CD4-positive, alpha-beta T cell treated with Interleukin-15 for 1 hour (primary cell): Measurements from ENCODE around the gene PROM2.

Experiments used
- DNase-seq: peaks from one replicate; pipeline ENCODE4 v3.0.0-alpha.2; 2020

Gene PROM2

GRCh38 chr2:95326433-95327140, 52.3 kb downstream of the PROM2 start:
- DNase-seq = no peak

DNA sequence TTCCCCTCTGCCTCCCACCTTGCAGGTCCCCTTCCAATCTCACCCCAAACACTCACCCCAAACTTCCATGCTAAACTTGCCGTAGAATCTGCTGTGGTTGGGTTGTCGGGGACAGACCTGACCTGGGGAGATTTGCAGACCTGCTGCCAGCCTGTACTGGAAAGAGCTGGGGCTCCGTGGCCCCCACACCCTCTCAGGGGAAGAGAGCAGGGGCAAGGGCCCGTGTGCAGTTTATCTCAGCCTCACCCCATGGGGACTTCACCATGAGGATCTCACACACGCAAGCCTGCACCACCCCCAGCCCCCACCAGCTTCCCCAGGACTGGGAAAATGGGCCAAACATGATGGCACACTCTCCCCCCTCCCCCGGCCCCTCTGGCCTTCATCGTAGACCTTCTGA, 53.6 kb downstream of the PROM2 start:
- DNase-seq = no peak

- no peak for DNase-seq
Measured at GRCh38 chr2:95328358-95329125, 54.3 kb downstream of the PROM2 start.

GRCh38 chr2:95329401-95329800, 55.2 kb downstream of the PROM2 start:
- DNase-seq = no peak

- DNase-seq = no peak
Measured at GRCh38 chr2:95329891-95330793, 55.9 kb downstream of the PROM2 start.

GRCh38 chr2:95330794-95331338, 56.6 kb downstream of the PROM2 start:
- no peak for DNase-seq

DNA sequence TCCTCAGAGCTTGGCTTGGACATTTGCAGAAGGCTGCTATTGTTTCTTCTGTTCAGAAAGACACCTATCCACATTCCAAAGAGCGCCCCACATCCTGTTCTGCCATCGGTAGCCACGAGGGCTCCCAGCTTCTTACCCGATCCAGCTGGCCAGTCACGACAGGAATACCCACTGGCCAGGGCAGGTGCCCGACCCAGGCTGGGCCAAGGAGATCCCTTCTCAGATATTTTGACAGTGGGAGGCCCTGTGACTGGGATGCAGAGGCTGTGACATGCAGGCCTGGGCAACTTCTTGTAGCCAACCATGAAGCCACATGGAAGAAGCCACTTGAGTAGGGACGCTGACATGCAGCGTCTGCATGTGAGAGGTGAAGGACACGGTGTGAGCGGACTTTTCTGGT, 57.4 kb downstream of the PROM2 start:
- DNase-seq = no peak

DNA sequence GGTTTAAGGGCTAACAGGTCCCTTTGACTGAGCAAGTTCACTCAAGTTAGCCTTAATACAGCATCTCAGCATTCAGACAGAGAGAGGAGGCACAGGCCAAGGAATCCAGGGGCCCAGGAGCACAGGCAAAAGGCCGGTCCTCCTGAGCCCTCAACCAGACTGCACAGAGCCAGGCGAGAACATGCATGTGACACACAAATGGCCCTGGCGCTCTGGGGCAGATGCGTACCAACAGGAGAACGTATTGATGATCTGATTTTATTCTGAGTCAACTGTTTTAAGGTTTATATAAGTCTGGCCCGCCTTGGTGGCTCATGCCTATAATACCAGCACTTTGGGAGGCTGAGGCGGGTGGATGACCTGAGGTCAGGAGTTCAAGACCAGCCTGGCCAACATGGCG, 57.8 kb downstream of the PROM2 start:
- DNase-seq = no peak

DNA sequence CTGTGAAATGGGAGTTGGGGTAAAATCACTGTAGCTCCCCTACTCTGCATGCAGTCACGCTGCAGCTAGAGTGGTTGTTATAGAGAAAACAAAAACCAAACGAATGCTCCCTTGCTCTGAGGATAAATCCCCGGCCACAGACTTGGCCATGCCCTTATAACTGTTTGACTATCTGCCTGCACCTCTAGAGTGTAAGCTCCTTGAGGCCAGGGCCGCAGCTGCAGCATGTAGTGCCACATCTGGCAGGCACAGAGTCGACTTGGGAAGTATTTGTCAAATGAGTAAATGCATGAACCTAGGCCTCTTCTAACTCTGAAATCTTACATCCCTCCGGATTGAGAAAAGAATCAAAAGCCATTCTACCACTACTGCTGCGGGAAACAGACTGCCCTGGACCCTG, 58.8 kb downstream of the PROM2 start:
- DNase-seq = no peak

DNA sequence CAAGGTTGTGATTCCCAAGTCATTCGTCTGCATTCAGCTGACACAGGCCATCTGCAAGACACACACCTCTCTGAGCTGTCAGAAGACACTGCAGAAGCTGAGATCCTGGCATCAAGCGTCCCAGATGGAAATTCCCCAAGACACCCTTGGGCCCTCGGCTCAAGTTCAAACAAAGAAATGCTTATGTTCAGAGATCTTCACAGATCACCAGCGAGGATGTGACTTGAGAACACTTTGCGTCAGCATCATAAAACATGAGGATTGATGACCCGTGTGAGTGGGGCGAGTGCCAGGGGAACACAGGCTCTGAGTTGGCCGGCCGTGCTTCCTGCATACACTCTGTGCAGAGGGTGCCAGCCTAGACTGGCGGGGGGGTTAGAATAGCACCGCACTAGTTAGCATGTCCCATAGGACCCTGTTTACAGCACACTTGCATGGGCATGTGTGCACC, 59.7 kb downstream of the PROM2 start:
- no peak for DNase-seq

GRCh38 chr2:95334916-95335641, 60.8 kb downstream of the PROM2 start:
- DNase-seq = no peak

DNA sequence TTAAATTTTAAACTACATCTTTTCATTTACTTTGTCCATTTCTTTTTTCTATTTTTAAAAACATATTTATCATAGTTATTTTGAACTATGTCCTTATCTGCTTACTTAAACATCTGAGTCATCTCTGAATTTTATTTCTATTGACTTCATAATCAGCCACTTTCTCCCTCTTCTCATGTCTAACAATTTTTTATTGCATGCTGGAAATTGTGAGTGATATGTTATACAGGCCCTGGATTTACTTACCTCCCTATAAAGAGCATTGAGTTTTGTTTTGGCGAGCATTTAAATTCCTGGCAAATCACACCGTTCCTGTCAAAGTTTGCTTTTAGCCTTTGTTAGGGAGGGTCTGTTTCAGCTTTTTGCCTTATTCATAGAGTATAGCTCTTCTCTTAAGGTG, 62.2 kb downstream of the PROM2 start:
- no peak for DNase-seq

DNA sequence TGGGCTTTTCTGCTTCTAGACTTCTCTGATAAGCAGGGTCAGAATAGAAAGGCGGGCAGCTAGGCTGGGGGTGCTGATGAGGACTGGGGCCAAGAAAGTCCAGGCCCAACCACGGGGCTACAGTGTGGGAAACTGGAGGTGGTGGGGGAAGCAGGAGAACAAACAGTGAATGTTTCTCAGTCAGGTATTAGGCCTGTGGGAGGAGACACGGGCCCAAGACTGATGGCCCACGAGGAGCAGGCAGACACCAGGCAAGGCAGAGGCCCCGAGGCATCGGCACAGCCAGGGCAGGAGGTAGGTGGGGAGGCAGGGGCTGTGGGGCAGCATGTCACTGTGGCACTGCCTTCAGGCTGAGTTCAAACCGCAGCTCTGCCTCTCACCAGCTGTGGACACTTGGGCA, 63.6 kb downstream of the PROM2 start:
- DNase-seq = no peak
